ENCODE measurements around the gene AARSD1. TPM values are rescaled to one million over a fixed set of nuclear protein-coding genes. Genes with fewer than 3 reads are reported as not detected.

Gene AARSD1
- 10 to 100 TPM; 27.6 to 39.8 TPM for total RNA-seq
- 10 to 100 TPM; 34.4 to 57.0 TPM for polyA plus RNA-seq
- long read RNA-seq, donor 1, transcript AARSD1-202 (12 exons, 1,322 nt), result major isoform, 6 of 16 reads
- long read RNA-seq, donor 1, partial matches to known transcripts, result 6 of 16 reads
- long read RNA-seq, donor 1, other reads (novel, unspliced or antisense), result 0 of 16 reads
- long read RNA-seq, donor 2, partial matches to known transcripts, result 0 of 5 reads
- long read RNA-seq, donor 2, other reads (novel, unspliced or antisense), result 0 of 5 reads
- long read RNA-seq, donor 3, partial matches to known transcripts, result 0 of 6 reads
- long read RNA-seq, donor 3, other reads (novel, unspliced or antisense), result 0 of 6 reads
- long read RNA-seq, donor 4, partial matches to known transcripts, result 0 of 7 reads
- long read RNA-seq, donor 4, other reads (novel, unspliced or antisense), result 0 of 7 reads
- long read RNA-seq, donor 5, transcript AARSD1-202 (12 exons, 1,322 nt), result major isoform, 14 of 17 reads
- long read RNA-seq, donor 5, partial matches to known transcripts, result 0 of 17 reads
- long read RNA-seq, donor 5, other reads (novel, unspliced or antisense), result 0 of 17 reads

- 1% methylated on average over 43 of the region's 43 CpGs for WGBS, 2 donors
Observed at GRCh38 chr17:42964161-42964932, at the start of gene AARSD1. TSS of gene AARSD1 (minus strand) at chr17:42964454. CDS start at chr17:42964440, 14 bp downstream.

GRCh38 chr17:43013296-43013695 is 49.0 kb upstream of the AARSD1 start:
- H3K9ac ChIP-seq (ENCODE audit: insufficient read depth in 1 of 2, low read length in 2 of 2), result no peak overlapping the region
- no peak for ATAC-seq (ENCODE audit: insufficient read depth, low FRiP score)
- no peak for TF ChIP-seq CTCF (IDR thresholded peaks at IDR 0.05; ENCODE audit: control extremely low read depth, extremely low read depth)
- DNase-seq, result no peak
- peak overlapping the region in 1 of 2 donors; percentile 30 for H3K27ac ChIP-seq (ENCODE audit: low read depth in 1 of 2, low read length in 1 of 2)
- H3K4me1 ChIP-seq (ENCODE audit: control insufficient read depth in 5 of 5, insufficient read depth in 5 of 5, low read length in 5 of 5), result peaks cover 0 to 23% (median 3%) of the 10 kb centered on the region in 5 donors
- H3K36me3 ChIP-seq (ENCODE audit: control insufficient read depth in 4 of 4, insufficient read depth in 4 of 4, low read length in 4 of 4), result peaks cover 0 to 40% (median 5%) of the 10 kb centered on the region in 4 donors
- no peaks in the 10 kb centered on the region for H3K9me3 ChIP-seq (ENCODE audit: control insufficient read depth in 4 of 4, insufficient read depth in 3 of 4, low read length in 3 of 4)
- H3K4me3 ChIP-seq, result no peak overlapping the region
- H3K27me3 ChIP-seq (ENCODE audit: control insufficient read depth in 3 of 3, insufficient read depth in 3 of 3, low read length in 2 of 3), result no peaks in the 10 kb centered on the region
- WGBS, 2 donors, result 82% methylated on average over 8 of the region's 8 CpGs

More at GRCh38 chr17:42964161-42964932, at the start of gene AARSD1:
- DNase-seq, result peak; percentile 95 to 97 (median 97)
- peak within 1 kb of the TSS; percentile 63 to 99 for H3K9ac ChIP-seq (ENCODE audit: insufficient read depth in 1 of 2, low read length in 2 of 2)
- no peaks in the 10 kb centered on the region for H3K9me3 ChIP-seq (ENCODE audit: control insufficient read depth in 4 of 4, insufficient read depth in 3 of 4, low read length in 3 of 4)
- no peak for TF ChIP-seq CTCF (IDR thresholded peaks at IDR 0.05; ENCODE audit: control extremely low read depth, extremely low read depth)
- H3K4me3 ChIP-seq, result peak within 1 kb of the TSS; percentile 68
- ATAC-seq (ENCODE audit: insufficient read depth, low FRiP score), result peak; percentile 92
- peaks cover 11 to 21% (median 15%) of the 10 kb centered on the region in 4 donors for H3K36me3 ChIP-seq (ENCODE audit: control insufficient read depth in 4 of 4, insufficient read depth in 4 of 4, low read length in 4 of 4)
- H3K4me1 ChIP-seq (ENCODE audit: control insufficient read depth in 5 of 5, insufficient read depth in 5 of 5, low read length in 5 of 5), result peaks cover 0 to 19% (median 5%) of the 10 kb centered on the region in 5 donors
- H3K27ac ChIP-seq (ENCODE audit: low read depth in 1 of 2, low read length in 1 of 2), result peak within 1 kb of the TSS; percentile 78 to 91
- no peaks in the 10 kb centered on the region for H3K27me3 ChIP-seq (ENCODE audit: control insufficient read depth in 3 of 3, insufficient read depth in 3 of 3, low read length in 2 of 3)

GRCh38 chr17:43011728-43012472 is 47.6 kb upstream of the AARSD1 start:
- DNase-seq, result no peak

More at GRCh38 chr17:43011728-43012472, 47.6 kb upstream of the AARSD1 start:
- TF ChIP-seq CTCF (IDR thresholded peaks at IDR 0.05; ENCODE audit: control extremely low read depth, extremely low read depth), result no peak
- H3K4me1 ChIP-seq (ENCODE audit: control insufficient read depth in 5 of 5, insufficient read depth in 5 of 5, low read length in 5 of 5), result peaks cover 0 to 24% (median 0%) of the 10 kb centered on the region in 5 donors
- H3K9ac ChIP-seq (ENCODE audit: insufficient read depth in 1 of 2, low read length in 2 of 2), result no peak overlapping the region
- no peak overlapping the region for H3K4me3 ChIP-seq
- peaks cover 0 to 32% (median 5%) of the 10 kb centered on the region in 4 donors for H3K36me3 ChIP-seq (ENCODE audit: control insufficient read depth in 4 of 4, insufficient read depth in 4 of 4, low read length in 4 of 4)
- ATAC-seq (ENCODE audit: insufficient read depth, low FRiP score), result no peak
- H3K9me3 ChIP-seq (ENCODE audit: control insufficient read depth in 4 of 4, insufficient read depth in 3 of 4, low read length in 3 of 4), result no peaks in the 10 kb centered on the region
- 78 to 86% methylated on average over 15 of the region's 15 CpGs for WGBS, 2 donors
- H3K27ac ChIP-seq (ENCODE audit: low read depth in 1 of 2, low read length in 1 of 2), result peak overlapping the region in 1 of 2 donors; percentile 15
- no peaks in the 10 kb centered on the region for H3K27me3 ChIP-seq (ENCODE audit: control insufficient read depth in 3 of 3, insufficient read depth in 3 of 3, low read length in 2 of 3)

Data from lung (tissue), 16 donors.